Glutamatergic neuron (in vitro differentiated cells): ENCODE measurements around the gene UCP3. TPM values are rescaled to one million over a fixed set of nuclear protein-coding genes. Genes with fewer than 3 reads are reported as not detected.

Experiments
- DNase-seq: peaks from one replicate; pipeline ENCODE4 v3.0.0; 2022
- H3K27ac Mint-ChIP-seq: one replicate; pipeline ENCODE4 v1.8.0; 2020; ENCODE audit warnings: mild to moderate bottlenecking, mixed read lengths, inconsistent platforms; ENCODE audit not compliant: unreplicated experiment
- H3K27me3 Mint-ChIP-seq: one replicate; pipeline ENCODE4 v1.8.0; 2020; ENCODE audit warnings: mild to moderate bottlenecking, moderate library complexity, mixed read lengths, inconsistent platforms; ENCODE audit not compliant: unreplicated experiment
- H3K36me3 Mint-ChIP-seq: one replicate; pipeline ENCODE4 v1.8.0; 2020; ENCODE audit warnings: mild to moderate bottlenecking, mixed read lengths, inconsistent platforms; ENCODE audit not compliant: unreplicated experiment
- H3K4me1 Mint-ChIP-seq: one replicate; pipeline ENCODE4 v1.8.0; 2020; ENCODE audit warnings: mild to moderate bottlenecking, low read depth, mixed read lengths, inconsistent platforms; ENCODE audit not compliant: unreplicated experiment
- H3K4me3 Mint-ChIP-seq: one replicate; pipeline ENCODE4 v1.8.0; 2020; ENCODE audit warnings: mild to moderate bottlenecking, mixed read lengths, inconsistent platforms; ENCODE audit not compliant: unreplicated experiment
- H3K9me3 Mint-ChIP-seq: one replicate; pipeline ENCODE4 v1.8.0; 2020; ENCODE audit warnings: mild to moderate bottlenecking, moderate library complexity, mixed read lengths, inconsistent platforms; ENCODE audit not compliant: unreplicated experiment
- total RNA-seq: library from RNA; stranded (reverse); fragmentation: NEBNext Ultra II Directional; extraction: Animal tissue kit (Norgen Biotek cat#: 25700); gene quantifications from one replicate; pipeline ENCODE4 v1.2.1, GENCODE V29; 2021; ENCODE audit not compliant: unreplicated experiment
- TF ChIP-seq, protein P1 (sequence below): fragments of 200-600 bp; sonication (generic); IDR thresholded peaks from one replicate; pipeline ENCODE4 v1.5.0; 2021; ENCODE audit not compliant: partially characterized antibody, unreplicated experiment

Gene UCP3
- total RNA-seq, 1 donor from 2014 or later: 7.6 TPM

- TF ChIP-seq, protein P1, sequence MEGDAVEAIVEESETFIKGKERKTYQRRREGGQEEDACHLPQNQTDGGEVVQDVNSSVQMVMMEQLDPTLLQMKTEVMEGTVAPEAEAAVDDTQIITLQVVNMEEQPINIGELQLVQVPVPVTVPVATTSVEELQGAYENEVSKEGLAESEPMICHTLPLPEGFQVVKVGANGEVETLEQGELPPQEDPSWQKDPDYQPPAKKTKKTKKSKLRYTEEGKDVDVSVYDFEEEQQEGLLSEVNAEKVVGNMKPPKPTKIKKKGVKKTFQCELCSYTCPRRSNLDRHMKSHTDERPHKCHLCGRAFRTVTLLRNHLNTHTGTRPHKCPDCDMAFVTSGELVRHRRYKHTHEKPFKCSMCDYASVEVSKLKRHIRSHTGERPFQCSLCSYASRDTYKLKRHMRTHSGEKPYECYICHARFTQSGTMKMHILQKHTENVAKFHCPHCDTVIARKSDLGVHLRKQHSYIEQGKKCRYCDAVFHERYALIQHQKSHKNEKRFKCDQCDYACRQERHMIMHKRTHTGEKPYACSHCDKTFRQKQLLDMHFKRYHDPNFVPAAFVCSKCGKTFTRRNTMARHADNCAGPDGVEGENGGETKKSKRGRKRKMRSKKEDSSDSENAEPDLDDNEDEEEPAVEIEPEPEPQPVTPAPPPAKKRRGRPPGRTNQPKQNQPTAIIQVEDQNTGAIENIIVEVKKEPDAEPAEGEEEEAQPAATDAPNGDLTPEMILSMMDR: no peak
- H3K4me1 Mint-ChIP-seq: peaks cover 3% of the 10 kb centered on the region
- H3K4me3 Mint-ChIP-seq: no peak overlapping the region
- H3K9me3 Mint-ChIP-seq: peaks cover 6% of the 10 kb centered on the region
- H3K27me3 Mint-ChIP-seq: no peaks in the 10 kb centered on the region
- no peak overlapping the region for H3K27ac Mint-ChIP-seq
- no peaks in the 10 kb centered on the region for H3K36me3 Mint-ChIP-seq
- DNase-seq: no peak
Observed at GRCh38 chr11:74009675-74010305, 905 bp upstream of the UCP3 start.

DNA sequence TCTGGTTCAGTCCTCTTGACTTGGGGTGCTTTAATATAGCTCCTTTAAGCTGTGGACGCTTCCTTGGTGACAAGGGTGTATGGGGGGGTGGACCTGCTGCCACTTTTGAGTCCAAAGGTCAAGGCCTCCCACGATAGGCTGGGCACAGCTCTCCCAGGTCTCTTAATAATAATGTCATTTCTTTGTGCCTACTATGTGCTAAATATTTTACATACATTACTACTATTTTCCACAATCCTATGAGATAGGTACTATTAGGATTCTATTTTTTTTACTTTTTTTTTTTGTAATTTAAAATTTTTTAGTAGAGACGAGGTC lies 304 bp upstream of the UCP3 start:
- Mint-ChIP-seq H3K27me3 (peaks cover 2% of the 10 kb centered on the region), H3K9me3 (peaks cover 6% of the 10 kb centered on the region), H3K4me3 (no peak overlapping the region), H3K4me1 (peaks cover 3% of the 10 kb centered on the region), H3K27ac (no peak overlapping the region), H3K36me3 (no peaks in the 10 kb centered on the region)
- no peak for DNase-seq
- TF ChIP-seq, protein P1: no peak

- Mint-ChIP-seq H3K27ac (no peak overlapping the region), H3K27me3 (peaks cover 2% of the 10 kb centered on the region), H3K4me3 (no peak overlapping the region), H3K36me3 (no peaks in the 10 kb centered on the region), H3K9me3 (peaks cover 6% of the 10 kb centered on the region), H3K4me1 (peaks cover 3% of the 10 kb centered on the region)
- no peak for DNase-seq
- TF ChIP-seq, protein P1: no peak
Observed at GRCh38 chr11:74007691-74008372, 1.1 kb downstream of the UCP3 start.

- Mint-ChIP-seq H3K9me3 (peaks cover 6% of the 10 kb centered on the region), H3K4me1 (peaks cover 5% of the 10 kb centered on the region), H3K27ac (no peak overlapping the region), H3K36me3 (no peaks in the 10 kb centered on the region), H3K27me3 (peaks cover 2% of the 10 kb centered on the region), H3K4me3 (no peak overlapping the region)
- TF ChIP-seq, protein P1: no peak
- no peak for DNase-seq
Observed at GRCh38 chr11:74006743-74007304, 2.1 kb downstream of the UCP3 start.

GRCh38 chr11:74005721-74006517 lies 3.0 kb downstream of the UCP3 start:
- DNase-seq: no peak
- no peak overlapping the region for H3K4me3 Mint-ChIP-seq
- TF ChIP-seq, protein P1: no peak
- H3K36me3 Mint-ChIP-seq: no peaks in the 10 kb centered on the region
- H3K9me3 Mint-ChIP-seq: peaks cover 5% of the 10 kb centered on the region
- H3K4me1 Mint-ChIP-seq: peaks cover 12% of the 10 kb centered on the region
- no peak overlapping the region for H3K27ac Mint-ChIP-seq
- peaks cover 2% of the 10 kb centered on the region for H3K27me3 Mint-ChIP-seq
